Fibroblast of skin of right biceps (primary cell): ENCODE measurements around the gene ETNK1.
"Not testable (repeated sequence)": the region's sequence is repeated elsewhere in the genome, so short reads cannot be mapped to it uniquely, and the experiment has no call there.

Experiments
- DNase-seq: peaks from one replicate; pipeline ENCODE4 v3.0.0-alpha.2; 2013

The ETNK1 gene

DNA sequence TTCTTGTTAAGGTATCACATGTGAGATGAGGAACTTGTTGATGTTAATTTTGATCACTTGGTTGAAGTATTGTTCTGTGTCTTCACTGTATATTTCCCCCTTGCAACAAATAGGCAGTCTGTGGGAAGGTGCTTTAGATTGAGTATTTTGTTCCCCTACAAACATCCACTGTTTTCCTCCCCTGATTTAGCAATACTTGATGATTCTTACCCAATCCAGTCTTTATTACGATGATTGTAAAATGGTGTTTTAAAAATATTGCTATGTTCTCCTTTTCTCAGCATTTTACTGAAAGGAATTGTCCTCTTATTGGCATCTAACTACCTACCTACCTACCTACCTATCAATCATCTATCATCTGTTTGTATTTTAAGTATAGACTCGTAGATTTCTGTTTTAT lies 66.3 kb downstream of the ETNK1 start:
- no peak for DNase-seq

DNA sequence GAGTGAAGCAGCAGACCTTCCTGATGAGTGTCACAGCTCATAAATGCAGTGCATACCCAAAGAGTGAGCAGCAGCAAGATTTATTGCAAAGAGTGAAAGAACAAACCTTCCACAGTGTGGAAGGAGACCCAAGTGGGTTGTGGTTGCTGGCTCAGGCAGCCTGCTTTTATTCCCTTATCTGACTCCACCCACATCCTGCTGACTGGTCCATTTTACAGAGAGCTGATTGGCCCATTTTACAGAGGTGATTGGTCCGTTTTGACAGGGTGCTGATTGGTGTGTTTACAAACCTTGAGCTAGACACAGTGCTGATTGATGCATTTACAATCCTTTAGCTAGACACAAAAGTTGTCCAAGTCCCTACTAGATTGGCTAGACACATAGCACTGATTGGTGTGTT lies 67.5 kb downstream of the ETNK1 start:
- DNase-seq, result peak; percentile 8

GRCh38 chr12:22692964-22693555 lies 68.1 kb downstream of the ETNK1 start:
- no peak for DNase-seq

- DNase-seq, result no peak
Observed at GRCh38 chr12:22698576-22698975, 73.6 kb downstream of the ETNK1 start.

- DNase-seq, result not testable (repeated sequence)
Observed at GRCh38 chr12:22699705-22700104, 74.7 kb downstream of the ETNK1 start.

DNA sequence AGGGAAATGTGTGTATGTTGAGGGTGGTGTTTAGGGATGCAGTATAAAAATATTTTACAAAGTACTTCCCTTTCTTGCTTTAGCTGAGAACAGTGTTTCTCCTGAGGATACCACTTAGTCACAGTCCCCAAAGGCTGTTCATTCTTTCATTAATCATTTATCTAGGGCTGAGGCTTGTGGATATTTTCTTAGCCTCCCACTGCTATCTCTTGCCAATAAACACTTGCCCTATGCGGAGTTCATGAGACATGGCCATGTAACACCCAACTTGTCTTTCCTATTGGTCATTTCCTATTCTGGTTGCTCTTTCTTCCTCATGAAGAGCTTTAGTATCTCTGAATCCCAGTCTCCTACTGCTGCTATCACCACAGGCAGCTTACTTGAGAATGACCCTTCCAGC lies 75.1 kb downstream of the ETNK1 start:
- DNase-seq, result peak; percentile 25

DNA sequence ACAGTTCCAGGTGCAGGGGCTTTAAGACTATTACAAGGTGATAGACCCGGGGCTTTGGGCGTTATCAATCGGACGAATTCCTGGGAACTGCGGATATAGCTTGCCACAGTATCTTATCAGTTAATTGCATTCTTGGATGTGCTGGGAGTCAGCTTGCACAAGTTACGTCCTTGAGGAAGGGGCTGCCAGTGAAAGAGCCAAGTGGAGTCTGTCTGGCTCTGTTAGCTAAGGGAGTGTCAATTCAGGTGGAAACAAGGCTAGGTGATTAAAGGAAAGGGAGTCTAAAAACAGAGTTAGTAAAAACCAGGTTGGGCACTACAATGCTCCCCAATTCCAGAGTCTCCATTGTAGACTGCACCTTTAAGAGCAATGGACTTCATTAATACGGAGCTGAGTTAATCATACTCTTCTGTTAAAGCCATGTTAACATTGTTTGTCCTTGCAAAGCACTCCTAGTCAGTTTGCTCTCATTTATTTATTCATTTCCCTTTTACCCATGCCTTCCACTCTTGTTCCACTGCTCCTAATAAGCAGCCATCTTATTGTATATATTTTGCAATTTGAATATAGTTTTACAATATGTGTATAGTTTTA lies 76.3 kb downstream of the ETNK1 start:
- not testable (repeated sequence) for DNase-seq

DNA sequence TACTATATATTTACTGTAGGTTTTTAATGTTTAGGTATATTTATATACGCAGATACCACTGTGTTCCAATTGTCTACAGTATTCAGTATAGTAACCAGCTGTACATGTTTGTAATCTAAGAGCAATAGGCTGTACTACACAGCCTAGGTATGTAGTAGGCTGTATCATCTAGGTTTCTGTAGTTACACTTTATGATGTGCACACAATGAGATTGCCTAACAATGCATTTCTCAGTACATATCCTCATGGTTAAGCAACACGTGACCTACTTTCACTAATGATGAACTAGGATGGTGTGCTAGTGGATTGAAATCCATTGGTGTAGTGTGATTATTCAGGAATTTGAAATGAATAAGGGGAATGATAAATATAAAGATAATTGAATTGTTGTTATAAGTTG lies 77.7 kb downstream of the ETNK1 start:
- no peak for DNase-seq

DNA sequence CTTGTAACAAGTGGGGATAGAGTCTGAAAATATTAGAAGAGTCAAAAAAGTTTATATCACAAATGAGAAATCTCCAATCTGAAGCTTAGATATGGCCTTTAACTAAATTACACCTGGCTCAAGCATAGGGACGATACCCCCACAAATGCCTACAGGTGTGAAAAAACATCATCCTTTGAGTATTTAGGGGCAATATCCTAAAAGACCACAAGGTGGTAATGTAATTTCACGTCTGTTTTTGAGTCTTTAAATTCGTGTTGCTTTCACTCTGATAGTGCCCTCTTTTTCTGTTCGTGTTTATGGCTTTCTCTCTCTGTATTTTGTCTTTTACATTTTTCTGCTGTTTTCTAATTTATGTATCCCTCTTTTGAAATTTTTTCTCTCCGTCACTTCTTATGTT lies 84.3 kb downstream of the ETNK1 start:
- peak; percentile 8 for DNase-seq

- no peak for DNase-seq
Observed at GRCh38 chr12:22712083-22712482, 87.1 kb downstream of the ETNK1 start.

GRCh38 chr12:22715254-22715653 lies 90.3 kb downstream of the ETNK1 start:
- DNase-seq, result no peak

DNA sequence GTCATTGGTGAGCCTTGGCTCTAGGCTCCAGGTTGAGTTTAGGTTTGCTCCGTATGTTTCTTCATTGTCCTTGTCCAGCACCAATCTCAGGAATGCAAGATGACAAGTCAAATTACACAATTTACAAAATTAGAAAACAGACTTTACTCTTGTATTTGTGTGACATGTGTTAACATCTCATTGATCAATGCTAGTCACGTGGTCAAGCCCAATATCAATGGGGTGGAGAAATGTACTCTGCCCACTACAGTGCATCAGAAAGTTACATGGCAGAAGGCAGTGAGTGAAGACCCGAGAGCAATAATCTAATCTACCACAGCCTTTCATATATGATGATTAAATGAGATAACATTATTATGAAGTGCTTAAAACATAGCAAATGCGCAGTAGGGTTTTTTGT lies 94.8 kb downstream of the ETNK1 start:
- DNase-seq, result no peak

DNA sequence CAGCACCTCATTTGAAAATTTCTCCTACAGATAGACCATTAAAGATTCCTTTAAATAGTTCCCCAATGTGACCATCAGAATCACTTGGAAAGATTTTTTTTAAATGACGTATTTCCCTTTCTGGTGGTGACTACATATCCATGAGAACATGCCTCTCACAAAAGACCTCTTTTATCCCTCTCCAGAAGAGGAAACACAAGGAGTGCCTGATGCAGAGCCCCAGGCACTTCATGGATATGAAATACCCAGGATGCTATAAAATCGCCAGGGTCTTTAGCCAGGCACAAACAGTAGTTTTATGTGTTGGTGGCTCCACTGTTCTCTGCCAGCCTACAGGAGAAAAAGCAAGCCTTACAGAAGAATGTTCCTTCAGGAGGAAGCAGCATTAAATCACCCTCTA lies 97.1 kb downstream of the ETNK1 start:
- DNase-seq, result no peak

DNA sequence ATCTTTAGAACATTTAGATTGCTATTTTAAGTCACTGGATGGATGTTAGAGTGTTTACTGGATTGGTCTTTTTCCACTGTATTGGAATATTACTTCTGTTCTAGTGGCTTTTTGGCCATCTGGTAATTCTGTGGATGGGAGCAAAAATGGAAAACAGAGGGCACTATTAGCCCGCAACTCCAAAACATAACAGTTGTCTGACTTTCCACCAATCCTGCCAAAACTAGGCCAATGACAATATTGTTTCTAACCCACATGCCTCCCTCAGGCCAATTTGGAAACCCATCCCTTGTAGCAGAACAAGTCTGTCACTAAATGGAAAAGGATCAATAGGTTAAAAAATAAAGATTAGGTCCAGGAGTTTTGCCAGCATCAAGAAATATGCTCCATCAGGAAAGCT lies 97.8 kb downstream of the ETNK1 start:
- DNase-seq, result no peak

DNA sequence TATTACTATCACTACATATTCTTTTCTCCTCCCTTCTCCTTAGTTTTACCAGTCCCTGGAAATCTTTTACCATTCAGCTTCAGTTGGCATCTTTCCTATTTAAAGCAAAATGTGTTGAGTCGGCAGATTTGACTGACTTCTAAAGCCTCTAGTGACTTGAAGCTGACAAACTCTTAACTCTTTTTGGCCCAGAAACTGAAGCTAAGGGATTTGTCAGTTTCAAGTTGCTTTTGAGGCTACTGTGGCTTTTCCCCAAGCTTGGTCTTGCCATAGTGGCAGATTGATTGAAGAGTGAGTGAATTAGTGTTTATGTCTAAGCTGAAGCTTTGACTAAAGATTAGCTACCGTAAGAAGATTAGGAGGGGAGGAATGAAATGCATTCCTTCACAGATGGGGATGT lies 104.0 kb downstream of the ETNK1 start:
- DNase-seq, result no peak

- no peak for DNase-seq
Observed at GRCh38 chr12:22729431-22729956, 104.5 kb downstream of the ETNK1 start.

DNA sequence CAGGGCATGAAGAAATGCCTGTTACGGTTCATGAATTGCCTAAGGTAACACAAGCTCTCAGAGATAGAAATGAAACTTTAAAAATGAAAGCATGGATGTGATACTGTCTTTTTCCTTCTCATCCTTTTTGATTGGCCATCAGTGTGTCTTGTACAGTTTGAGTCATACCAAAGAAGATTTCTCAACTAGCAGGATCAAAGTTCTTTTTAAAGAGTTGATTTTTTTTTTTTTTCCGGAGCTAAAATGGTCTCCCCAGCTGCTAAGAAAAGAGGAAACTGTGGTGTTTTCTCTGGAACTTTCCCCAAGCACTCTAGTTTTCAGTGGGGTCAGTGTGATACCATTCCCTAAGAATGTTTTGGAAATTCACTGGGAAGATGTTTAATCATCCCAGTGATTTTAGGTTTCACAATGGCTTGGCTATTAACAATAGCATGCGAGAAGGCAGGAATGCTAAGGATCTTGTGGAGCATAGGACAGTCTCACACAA lies 105.0 kb downstream of the ETNK1 start:
- peak; percentile 91 for DNase-seq

DNA sequence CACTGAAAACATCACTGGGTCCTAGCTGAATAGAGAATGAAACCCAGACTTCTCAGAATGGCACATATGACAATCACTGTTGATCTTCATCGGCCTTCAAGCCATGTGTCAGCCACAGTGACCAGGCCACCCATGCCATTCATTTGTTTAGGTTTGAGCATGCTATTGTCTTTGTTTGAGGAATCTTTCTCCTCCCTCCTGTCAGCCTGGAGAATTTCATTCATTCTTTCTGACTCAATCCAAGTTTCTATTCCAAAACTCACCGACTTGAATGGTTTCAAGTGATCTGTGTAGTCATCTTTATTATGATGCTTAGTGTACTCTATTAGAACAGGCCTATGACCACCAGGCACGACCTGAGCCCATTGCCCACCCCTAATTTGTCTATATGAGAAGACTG lies 106.3 kb downstream of the ETNK1 start:
- peak; percentile 8 for DNase-seq

- peak; percentile 56 for DNase-seq
Observed at GRCh38 chr12:22733756-22734155, 108.8 kb downstream of the ETNK1 start.

DNA sequence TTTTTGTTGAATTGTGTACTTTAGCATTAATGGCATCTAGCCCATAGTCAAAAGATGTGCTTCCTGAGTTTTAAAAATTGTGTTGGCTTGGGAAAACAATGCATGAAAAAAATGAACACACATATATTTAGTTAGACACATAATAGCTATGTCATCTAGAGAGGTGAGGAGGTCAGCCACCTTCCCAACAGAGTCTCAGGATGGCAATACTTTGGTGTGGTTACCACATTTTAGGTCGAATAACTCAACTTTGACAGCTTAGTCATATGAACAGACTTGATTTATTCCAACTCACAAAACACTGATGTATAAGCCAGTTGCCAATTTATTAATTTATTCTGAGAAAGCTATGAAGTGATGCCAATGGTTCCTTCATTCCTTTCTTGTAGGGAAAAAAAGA lies 114.0 kb downstream of the ETNK1 start:
- peak; percentile 3 for DNase-seq
